PC-3 (cell line): Measurements from ENCODE around the gene STAT4. TPM values are rescaled to one million over a fixed set of nuclear protein-coding genes. Genes with fewer than 3 reads are reported as not detected.

Experiments
- ATAC-seq: fragments of 200-7000 bp; cut with Tn5 transposase; 2 replicates; pipeline ENCODE4 v1.9.1; 2020; ENCODE audit warnings: mild to moderate bottlenecking, moderate library complexity
- BruUV-seq: library from RNA; stranded (reverse); fragments of 400-500 nt; replicated peaks from 2 replicates; lab custom pipeline; 2021; lab: Mats Ljungman, UMichigan
- CTCF ChIA-PET: fragments of 300-600 bp; sonication (Branson Sonifier 250); formaldehyde crosslinking; loops from one replicate; lab custom pipeline; 2022; ENCODE audit warnings: antibody characterized with exemption; lab: Charles Lee
- POLR2A ChIA-PET: fragments of 300-600 bp; sonication (Branson Sonifier 250); formaldehyde crosslinking; loops from one replicate; lab custom pipeline; 2022; ENCODE audit warnings: antibody characterized with exemption; ENCODE audit not compliant: unreplicated experiment; lab: Charles Lee
- DNase-seq: peaks from one replicate; pipeline ENCODE4 v3.0.0-alpha.2; 2015
- H2AFZ ChIP-seq: fragments of 300-600 bp; sonication (generic); 2 replicates; pipeline ENCODE4 v1.6.0; 2016; ENCODE audit warnings: antibody characterized with exemption, low read length
- H3F3A ChIP-seq: fragments of 300-600 bp; sonication (generic); one replicate; pipeline ENCODE4 v1.6.0; 2017; ENCODE audit warnings: antibody characterized with exemption, low read length, control low read depth, mild to moderate bottlenecking; ENCODE audit not compliant: unreplicated experiment
- H3K27ac ChIP-seq: fragments of 300-600 bp; sonication (generic); 2 replicates; pipeline ENCODE4 v1.5.1; 2016; ENCODE audit warnings: mild to moderate bottlenecking, low read length
- H3K27me3 ChIP-seq: fragments of 300-600 bp; sonication (generic); 2 replicates; pipeline ENCODE4 v1.6.1; 2016; ENCODE audit warnings: low read length, mixed read lengths
- H3K36me3 ChIP-seq: fragments of 300-600 bp; sonication (generic); 2 replicates; pipeline ENCODE4 v1.6.1; 2016; ENCODE audit warnings: low read depth, mixed run types, low read length, mixed read lengths
- H3K4me1 ChIP-seq: fragments of 300-600 bp; sonication (generic); 2 replicates; pipeline ENCODE4 v1.5.1; 2016; ENCODE audit warnings: low read length; ENCODE audit not compliant: insufficient read depth
- H3K4me2 ChIP-seq: fragments of 300-600 bp; sonication (generic); 2 replicates; pipeline ENCODE4 v1.6.0; 2016; ENCODE audit warnings: low read length
- H3K4me3 ChIP-seq: fragments of 300-600 bp; sonication (generic); 2 replicates; pipeline ENCODE4 v1.5.1; 2016; ENCODE audit warnings: mild to moderate bottlenecking, low read length, mixed read lengths
- H3K79me2 ChIP-seq: fragments of 300-600 bp; sonication (generic); 2 replicates; pipeline ENCODE4 v1.6.1; 2017; ENCODE audit warnings: low read length, mixed read lengths
- H3K9ac ChIP-seq: fragments of 300-600 bp; sonication (generic); 2 replicates; pipeline ENCODE4 v1.6.0; 2016; ENCODE audit warnings: mild to moderate bottlenecking, low read length
- H3K9me2 ChIP-seq: fragments of 300-600 bp; sonication (generic); replicated peaks from 2 replicates; pipeline ENCODE4 v1.6.1; 2016; ENCODE audit warnings: mixed run types, low read length, mixed read lengths
- H3K9me3 ChIP-seq: fragments of 300-600 bp; sonication (generic); 2 replicates; pipeline ENCODE4 v1.6.1; 2016; ENCODE audit warnings: low read length, mixed read lengths
- H4K20me1 ChIP-seq: fragments of 300-600 bp; sonication (generic); 2 replicates; pipeline ENCODE4 v1.6.1; 2016; ENCODE audit warnings: low read length, mixed read lengths
- CTCF ChIP-seq: fragments of 300-600 bp; sonication (generic); conservative IDR thresholded peaks from 2 replicates; pipeline ENCODE4 v1.5.1; 2017; ENCODE audit warnings: antibody characterized with exemption, low read depth, mild to moderate bottlenecking, low read length
- EZH2 ChIP-seq: fragments of 300-600 bp; sonication (generic); IDR thresholded peaks from one replicate; pipeline ENCODE4 v1.6.1; 2017; ENCODE audit warnings: antibody characterized with exemption, mild to moderate bottlenecking, low read length; ENCODE audit not compliant: unreplicated experiment
- EZH2phosphoT487 ChIP-seq: fragments of 300-600 bp; sonication (generic); IDR thresholded peaks from 2 replicates; pipeline ENCODE4 v1.6.1; 2018; ENCODE audit warnings: mild to moderate bottlenecking, antibody characterized with exemption, low read length, borderline replicate concordance
- intact Hi-C: fragments of 100-400 bp; cut with micrococcal nuclease; formaldehyde crosslinking; loops from 2 replicates; pipeline ENCODE4 v1.9.0; 2023
- total RNA-seq: library from RNA; depleted of rRNA; stranded (reverse); fragments of >200 nt; gene quantifications from 2 replicates; pipeline ENCODE4 v1.2.3, GENCODE V29; 2014

The STAT4 gene
- total RNA-seq, 1 experiment from 2014 or later = 1.6 TPM

GRCh38 chr2:191169456-191170300 is 18.9 kb upstream of the STAT4 start:
- intact Hi-C loops = loop anchor here (1.0 to 10.0 kb wide), 4 partner anchors 77 to 515 kb away; no protein-coding TSS in a partner anchor
- ChIA-PET CTCF (no interaction called here), POLR2A (interaction anchor here (0.5 to 0.6 kb wide), 2 partner anchors 77 to 261 kb away, joined by 3 read pairs; no protein-coding TSS in a partner anchor)
- Histone ChIP-seq H3K36me3 (no peaks in the 10 kb centered on the region), H3K79me2 (no peaks in the 10 kb centered on the region), H3K9me2 (no peaks in the 10 kb centered on the region), H3K4me2 (peak overlapping the region; percentile 78), H3K27ac (peak overlapping the region; percentile 90), H3K4me3 (peak overlapping the region; percentile 41), H4K20me1 (no peaks in the 10 kb centered on the region), H3F3A (peaks cover 24% of the 10 kb centered on the region), H2AFZ (no peak overlapping the region), H3K4me1 (peaks cover 86% of the 10 kb centered on the region), H3K9ac (peak overlapping the region; percentile 43), H3K9me3 (no peaks in the 10 kb centered on the region), H3K27me3 (no peaks in the 10 kb centered on the region)
- peak; percentile 94 for DNase-seq
- BruUV-seq = TSS peak; percentile 83
- peak; percentile 57 for ATAC-seq
- TF ChIP-seq CTCF (no peak), EZH2phosphoT487 (no peak), EZH2 (no peak)

GRCh38 chr2:191167766-191168165 is 17.0 kb upstream of the STAT4 start:
- Histone ChIP-seq H4K20me1 (no peaks in the 10 kb centered on the region), H3K9ac (peak overlapping the region; percentile 5; the same call in 1 of the 2 replicates), H3K9me2 (no peaks in the 10 kb centered on the region), H3K4me2 (peak overlapping the region; percentile 78), H2AFZ (no peak overlapping the region), H3F3A (peaks cover 24% of the 10 kb centered on the region), H3K4me3 (no peak overlapping the region), H3K79me2 (no peaks in the 10 kb centered on the region), H3K4me1 (peaks cover 73% of the 10 kb centered on the region), H3K9me3 (no peaks in the 10 kb centered on the region), H3K36me3 (no peaks in the 10 kb centered on the region), H3K27me3 (no peaks in the 10 kb centered on the region), H3K27ac (peak overlapping the region; percentile 90)
- TF ChIP-seq EZH2phosphoT487 (no peak), EZH2 (no peak), CTCF (no peak)
- ATAC-seq (no peak), DNase-seq (peak; percentile 84)
- intact Hi-C loops = loop anchor here (2.0 to 5.0 kb wide), 2 partner anchors 145 to 243 kb away; no protein-coding TSS in a partner anchor
- BruUV-seq = no TSS peak
- ChIA-PET POLR2A (interaction anchor here (0.6 kb wide), 1 partner anchor 51 kb away, joined by 10 read pairs; no protein-coding TSS in a partner anchor), CTCF (interaction anchor here (0.5 to 1.0 kb wide), 2 partner anchors 78 to 334 kb away, joined by 4 to 6 read pairs; no protein-coding TSS in a partner anchor)
